Glomerular endothelial cell (primary cell): Measurements from ENCODE around the gene ROR1. TPM values are rescaled to one million over a fixed set of nuclear protein-coding genes. Genes with fewer than 3 reads are reported as not detected.

Experiments used
- DNase-seq: peaks from one replicate; pipeline ENCODE4 v3.0.0-alpha.2; 2011; ENCODE audit warnings: low read depth, low spot score; ENCODE audit errors: extremely low read depth
- total RNA-seq: library from RNA; depleted of rRNA; stranded (reverse); fragments of >200 nt; gene quantifications from 2 replicates; pipeline ENCODE4 v1.2.3, GENCODE V29; 2015

The ROR1 gene
- total RNA-seq, 1 donor from 2014 or later, result 28.5 TPM

- DNase-seq, result no peak
These were observed 74.9 kb downstream of the ROR1 start for GRCh38 chr1:63848733-63849132.

GRCh38 chr1:63849149-63849548 lies 75.3 kb downstream of the ROR1 start:
- no peak for DNase-seq

GRCh38 chr1:63854091-63854490 lies 80.3 kb downstream of the ROR1 start:
- DNase-seq, result no peak

GRCh38 chr1:63855942-63856341 lies 82.1 kb downstream of the ROR1 start:
- DNase-seq, result no peak

GRCh38 chr1:63856924-63857323 lies 83.1 kb downstream of the ROR1 start:
- no peak for DNase-seq

GRCh38 chr1:63857478-63857877 lies 83.7 kb downstream of the ROR1 start:
- DNase-seq, result no peak

- no peak for DNase-seq
These were observed 84.3 kb downstream of the ROR1 start for GRCh38 chr1:63858153-63858552.

- no peak for DNase-seq
These were observed 85.9 kb downstream of the ROR1 start for GRCh38 chr1:63859480-63860275.

- DNase-seq, result no peak
These were observed 87.4 kb downstream of the ROR1 start for GRCh38 chr1:63861052-63861691.

GRCh38 chr1:63863145-63863544 lies 89.3 kb downstream of the ROR1 start:
- DNase-seq, result no peak

- DNase-seq, result no peak
These were observed 90.4 kb downstream of the ROR1 start for GRCh38 chr1:63864224-63864641.

- no peak for DNase-seq
These were observed 91.7 kb downstream of the ROR1 start for GRCh38 chr1:63865561-63865960.

GRCh38 chr1:63866084-63866483 lies 92.3 kb downstream of the ROR1 start:
- no peak for DNase-seq

- DNase-seq, result no peak
These were observed 93.8 kb downstream of the ROR1 start for GRCh38 chr1:63867429-63868176.

- DNase-seq, result no peak
These were observed 94.5 kb downstream of the ROR1 start for GRCh38 chr1:63868268-63868781.

- no peak for DNase-seq
These were observed 96.3 kb downstream of the ROR1 start for GRCh38 chr1:63870152-63870551.

GRCh38 chr1:63871463-63871862 lies 97.6 kb downstream of the ROR1 start:
- no peak for DNase-seq

GRCh38 chr1:63873751-63874150 lies 99.9 kb downstream of the ROR1 start:
- DNase-seq, result no peak

- no peak for DNase-seq
These were observed 100.6 kb downstream of the ROR1 start for GRCh38 chr1:63874278-63874880.

GRCh38 chr1:63875636-63876035 lies 101.8 kb downstream of the ROR1 start:
- DNase-seq, result no peak
